Osteoblast (primary cell): ENCODE measurements around the gene IFNAR1. TPM values are rescaled to one million over a fixed set of nuclear protein-coding genes. Genes with fewer than 3 reads are reported as not detected.
A peak's percentile ranks its signal among the peaks of the same experiment; 100 is the strongest.

ENCODE experiments used
- DNase-seq: peaks from one replicate; pipeline ENCODE4 v3.0.0; 2011; ENCODE audit warnings: low spot score, mixed read lengths; ENCODE audit not compliant: insufficient read length; ENCODE audit errors: missing footprints
- H2AFZ ChIP-seq: 2 replicates; pipeline ENCODE4 v1.6.0; 2011; ENCODE audit warnings: mild to moderate bottlenecking, low read length
- H3K27ac ChIP-seq: 2 replicates; pipeline ENCODE4 v1.5.1; 2011; ENCODE audit warnings: mild to moderate bottlenecking, low read depth, low read length, moderate library complexity
- H3K27me3 ChIP-seq: 2 replicates; pipeline ENCODE4 v1.6.0; 2012; ENCODE audit warnings: mild to moderate bottlenecking, control low read depth, inconsistent platforms, low read length, moderate library complexity; ENCODE audit not compliant: insufficient read depth
- H3K36me3 ChIP-seq: 2 replicates; pipeline ENCODE4 v1.5.1; 2011; ENCODE audit warnings: mild to moderate bottlenecking, low read length, control low read depth, moderate library complexity; ENCODE audit not compliant: insufficient read depth
- H3K4me1 ChIP-seq: 2 replicates; pipeline ENCODE4 v1.5.1; 2011; ENCODE audit warnings: mild to moderate bottlenecking, low read length, control low read depth, moderate library complexity; ENCODE audit not compliant: insufficient read depth
- H3K4me2 ChIP-seq: 2 replicates; pipeline ENCODE4 v1.6.0; 2011; ENCODE audit warnings: mild to moderate bottlenecking, low read length; ENCODE audit not compliant: insufficient read depth
- H3K4me3 ChIP-seq: fragments of 200-600 bp; sonication (generic); 3 replicates; pipeline ENCODE4 v1.5.1; 2012; ENCODE audit warnings: mild to moderate bottlenecking, low read length, inconsistent platforms; ENCODE audit not compliant: insufficient read depth
- H3K79me2 ChIP-seq: 2 replicates; pipeline ENCODE4 v1.6.0; 2012; ENCODE audit warnings: mild to moderate bottlenecking, low read length, control low read depth, inconsistent platforms; ENCODE audit not compliant: insufficient read depth
- H3K9me3 ChIP-seq: 2 replicates; pipeline ENCODE4 v1.5.1; 2011; ENCODE audit warnings: low read depth, low read length, control low read depth
- H4K20me1 ChIP-seq: 2 replicates; pipeline ENCODE4 v1.6.0; 2012; ENCODE audit warnings: mild to moderate bottlenecking, low read length, control low read depth; ENCODE audit not compliant: insufficient read depth
- total RNA-seq: library from RNA; depleted of rRNA; stranded (reverse); fragments of >200 nt; gene quantifications from 2 replicates; pipeline ENCODE4 v1.2.3, GENCODE V29; 2012
- TF ChIP-seq, protein P1 (sequence below): IDR thresholded peaks from 2 replicates; pipeline ENCODE4 v1.5.1; 2011; ENCODE audit warnings: mild to moderate bottlenecking, low read depth, low read length, moderate library complexity; ENCODE audit errors: extremely low read depth

Gene IFNAR1
- total RNA-seq, 1 donor, result 26.1 TPM

DNA sequence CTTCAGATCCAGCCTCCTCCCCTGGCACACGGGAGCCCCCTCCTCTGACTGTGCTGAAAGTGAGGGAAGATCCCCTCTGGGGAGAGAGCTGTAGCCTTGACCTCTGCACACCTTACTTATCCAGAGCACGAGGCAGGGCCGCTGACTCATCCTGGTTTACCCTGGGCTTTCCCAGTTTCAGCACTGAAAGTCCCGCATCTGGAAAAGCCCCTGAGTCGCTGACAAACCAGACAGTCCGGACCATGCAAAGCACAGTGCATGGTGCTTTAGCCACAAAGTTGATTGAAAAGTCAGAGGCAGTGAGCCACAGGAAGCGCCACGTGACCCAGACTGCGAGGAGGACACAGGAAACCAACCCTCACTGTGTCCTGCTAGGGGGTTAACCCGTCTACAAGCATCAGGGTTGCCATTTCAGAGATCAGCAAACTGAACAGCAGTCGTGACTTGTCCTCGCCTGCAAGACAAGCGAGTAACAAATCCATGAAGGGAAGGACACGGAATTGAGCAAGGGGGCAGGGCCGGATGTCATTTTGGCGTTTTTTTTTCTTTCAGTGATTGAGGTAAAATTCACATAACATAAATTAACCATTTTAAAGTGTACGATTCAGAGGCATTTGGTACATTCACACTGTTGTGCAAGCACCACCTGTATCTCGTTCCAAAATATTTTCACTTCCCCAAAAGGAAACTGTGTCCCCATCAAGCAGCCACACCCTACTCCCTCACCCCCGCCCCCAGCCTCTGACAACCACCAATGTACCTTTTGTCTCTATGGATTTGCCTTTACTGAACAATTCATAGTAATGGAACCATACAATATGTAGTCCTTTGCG is 58.5 kb downstream of the IFNAR1 start:
- H4K20me1 ChIP-seq, result no peaks in the 10 kb centered on the region
- no peaks in the 10 kb centered on the region for H3K9me3 ChIP-seq
- peak overlapping the region; percentile 73 for H3K27ac ChIP-seq
- peaks cover 35% of the 10 kb centered on the region for H3K4me1 ChIP-seq
- H2AFZ ChIP-seq, result peak overlapping the region; percentile 93
- H3K4me2 ChIP-seq, result peak overlapping the region; percentile 74
- DNase-seq, result peak; percentile 85
- no peaks in the 10 kb centered on the region for H3K79me2 ChIP-seq
- TF ChIP-seq, protein P1, sequence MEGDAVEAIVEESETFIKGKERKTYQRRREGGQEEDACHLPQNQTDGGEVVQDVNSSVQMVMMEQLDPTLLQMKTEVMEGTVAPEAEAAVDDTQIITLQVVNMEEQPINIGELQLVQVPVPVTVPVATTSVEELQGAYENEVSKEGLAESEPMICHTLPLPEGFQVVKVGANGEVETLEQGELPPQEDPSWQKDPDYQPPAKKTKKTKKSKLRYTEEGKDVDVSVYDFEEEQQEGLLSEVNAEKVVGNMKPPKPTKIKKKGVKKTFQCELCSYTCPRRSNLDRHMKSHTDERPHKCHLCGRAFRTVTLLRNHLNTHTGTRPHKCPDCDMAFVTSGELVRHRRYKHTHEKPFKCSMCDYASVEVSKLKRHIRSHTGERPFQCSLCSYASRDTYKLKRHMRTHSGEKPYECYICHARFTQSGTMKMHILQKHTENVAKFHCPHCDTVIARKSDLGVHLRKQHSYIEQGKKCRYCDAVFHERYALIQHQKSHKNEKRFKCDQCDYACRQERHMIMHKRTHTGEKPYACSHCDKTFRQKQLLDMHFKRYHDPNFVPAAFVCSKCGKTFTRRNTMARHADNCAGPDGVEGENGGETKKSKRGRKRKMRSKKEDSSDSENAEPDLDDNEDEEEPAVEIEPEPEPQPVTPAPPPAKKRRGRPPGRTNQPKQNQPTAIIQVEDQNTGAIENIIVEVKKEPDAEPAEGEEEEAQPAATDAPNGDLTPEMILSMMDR, result no peak
- H3K4me3 ChIP-seq, result peak overlapping the region; percentile 42
- H3K36me3 ChIP-seq, result no peaks in the 10 kb centered on the region
- H3K27me3 ChIP-seq, result no peaks in the 10 kb centered on the region

DNA sequence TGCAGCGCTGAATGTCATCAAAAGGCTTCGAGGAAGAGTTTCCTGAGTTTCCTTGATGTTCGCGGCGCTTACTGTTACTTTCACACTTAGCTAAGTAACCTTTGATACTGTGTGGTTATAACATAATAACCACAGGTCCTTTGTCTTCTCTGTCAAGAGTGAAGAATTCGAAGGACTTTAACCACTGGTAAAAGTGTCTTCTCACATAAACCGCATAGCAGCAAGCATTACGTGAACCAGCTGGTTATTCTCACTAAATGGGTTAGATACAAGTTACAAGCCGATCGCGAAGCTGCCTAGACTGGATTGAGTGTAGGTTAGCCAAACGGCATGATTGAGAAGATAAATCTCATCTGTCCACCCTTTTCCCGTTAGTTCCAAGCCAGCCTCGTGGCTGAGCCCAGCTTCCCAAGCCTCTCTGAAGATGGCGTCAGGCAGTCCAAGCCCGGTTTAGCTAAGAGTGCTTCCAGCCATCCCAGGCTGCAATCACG is 60.1 kb downstream of the IFNAR1 start:
- Histone ChIP-seq H3K27me3 (no peaks in the 10 kb centered on the region), H3K9me3 (no peaks in the 10 kb centered on the region), H3K79me2 (no peaks in the 10 kb centered on the region), H3K4me2 (no peak overlapping the region), H4K20me1 (no peaks in the 10 kb centered on the region), H3K4me1 (peaks cover 29% of the 10 kb centered on the region), H3K36me3 (no peaks in the 10 kb centered on the region), H3K27ac (no peak overlapping the region), H2AFZ (no peak overlapping the region), H3K4me3 (no peak overlapping the region)
- DNase-seq, result no peak
- TF ChIP-seq, protein P1, result no peak

- Histone ChIP-seq H3K4me3 (no peak overlapping the region), H3K27ac (no peak overlapping the region), H2AFZ (no peak overlapping the region), H3K79me2 (no peaks in the 10 kb centered on the region), H3K27me3 (no peaks in the 10 kb centered on the region), H4K20me1 (no peaks in the 10 kb centered on the region), H3K9me3 (no peaks in the 10 kb centered on the region), H3K4me1 (peaks cover 16% of the 10 kb centered on the region), H3K36me3 (no peaks in the 10 kb centered on the region), H3K4me2 (no peak overlapping the region)
- TF ChIP-seq, protein P1, result no peak
- DNase-seq, result no peak
These were observed 61.5 kb downstream of the IFNAR1 start for GRCh38 chr21:33386222-33386784.

DNA sequence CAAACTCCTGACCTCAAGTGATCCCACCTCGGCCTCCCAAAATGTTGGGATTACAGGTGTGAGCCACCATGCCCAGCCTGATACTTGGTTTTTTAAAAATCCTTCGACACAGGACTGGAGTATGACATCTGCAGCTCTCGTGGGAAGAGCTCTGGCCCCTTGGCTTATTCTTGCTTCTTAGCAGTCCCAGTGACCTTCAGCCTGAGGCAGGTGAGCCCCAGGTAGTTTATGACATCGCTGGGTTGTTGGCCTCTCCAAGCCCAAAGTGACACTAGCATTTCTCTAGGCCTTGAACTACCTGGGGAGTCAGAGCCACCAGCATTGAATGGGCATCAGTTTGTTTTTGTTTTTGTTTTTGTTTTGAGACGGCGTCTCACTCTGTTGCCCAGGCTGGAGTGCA is 62.5 kb downstream of the IFNAR1 start:
- Histone ChIP-seq H2AFZ (no peak overlapping the region), H3K36me3 (no peaks in the 10 kb centered on the region)

More for the DNA sequence above, 62.5 kb downstream of the IFNAR1 start:
- Histone ChIP-seq H3K27ac (no peak overlapping the region), H3K4me1 (peaks cover 14% of the 10 kb centered on the region), H3K27me3 (no peaks in the 10 kb centered on the region), H3K9me3 (no peaks in the 10 kb centered on the region), H4K20me1 (no peaks in the 10 kb centered on the region), H3K4me2 (no peak overlapping the region), H3K4me3 (no peak overlapping the region), H3K79me2 (no peaks in the 10 kb centered on the region)
- DNase-seq, result no peak
- TF ChIP-seq, protein P1, result no peak
